Rectal smooth muscle tissue (tissue), 1 donor: ENCODE results near the gene APCDD1.

Experiments
- H3K27ac ChIP-seq: one replicate; pipeline ENCODE4 v1.7.0; 2013; ENCODE audit warnings: low read depth, low read length, inconsistent platforms
- H3K27me3 ChIP-seq: one replicate; pipeline ENCODE4 v1.7.0; 2013; ENCODE audit warnings: low read length; ENCODE audit not compliant: control insufficient read depth, insufficient read depth
- H3K36me3 ChIP-seq: one replicate; pipeline ENCODE4 v1.7.0; 2013; ENCODE audit warnings: low read length; ENCODE audit not compliant: control insufficient read depth, insufficient read depth
- H3K4me1 ChIP-seq: one replicate; pipeline ENCODE4 v1.7.0; 2013; ENCODE audit warnings: low read length; ENCODE audit not compliant: control insufficient read depth, insufficient read depth
- H3K4me3 ChIP-seq: one replicate; pipeline ENCODE4 v1.7.0; 2013; ENCODE audit warnings: low read length
- H3K9ac ChIP-seq: one replicate; pipeline ENCODE4 v1.7.0; 2013; ENCODE audit warnings: low read length

APCDD1 gene

DNA sequence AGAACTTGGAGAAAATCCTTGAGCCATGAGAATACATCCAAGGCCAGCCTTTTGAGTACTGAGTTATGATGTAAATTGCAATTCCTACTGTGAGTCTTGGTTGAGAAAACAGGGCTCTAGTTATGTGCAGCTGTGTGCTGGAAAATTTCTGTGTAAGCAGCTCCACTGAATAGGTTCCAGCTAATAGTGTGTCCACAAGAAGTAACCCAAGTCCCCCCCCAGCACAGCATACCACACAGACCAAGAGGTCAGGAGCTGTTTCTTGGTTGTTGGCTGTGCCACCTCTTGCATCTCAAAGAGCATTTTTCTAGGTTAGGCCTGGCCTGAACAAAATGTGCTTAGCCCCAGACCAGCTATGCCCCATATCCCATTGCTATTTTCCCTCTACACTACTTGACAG, 36.8 kb upstream of the APCDD1 start:
- Histone ChIP-seq H3K4me1 (no peaks in the 10 kb centered on the region), H3K36me3 (no peaks in the 10 kb centered on the region), H3K27ac (no peak overlapping the region), H3K9ac (no peak overlapping the region), H3K27me3 (no peaks in the 10 kb centered on the region), H3K4me3 (no peak overlapping the region)

DNA sequence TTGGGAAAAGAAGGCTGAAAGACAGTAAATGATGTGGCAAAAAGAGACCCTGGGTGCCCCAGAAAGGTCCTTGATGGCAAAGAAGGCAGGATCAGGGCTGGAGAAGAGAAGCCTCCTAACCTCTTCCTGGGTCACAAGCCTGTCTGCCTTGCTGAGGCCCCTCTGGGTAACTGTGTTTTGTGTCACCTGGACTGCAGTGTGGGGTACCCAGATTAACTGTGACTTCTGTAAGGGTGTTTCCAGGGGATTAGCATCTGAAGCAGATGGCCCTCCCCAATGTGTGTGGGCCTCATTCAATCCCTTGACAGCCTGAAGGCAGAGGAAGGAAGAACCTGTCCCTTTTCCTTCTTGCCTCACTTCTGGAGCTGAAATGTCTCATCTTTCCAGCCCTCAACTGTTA, 35.6 kb upstream of the APCDD1 start:
- H3K27ac ChIP-seq, result no peak overlapping the region
- H3K4me3 ChIP-seq, result no peak overlapping the region
- H3K36me3 ChIP-seq, result no peaks in the 10 kb centered on the region
- H3K27me3 ChIP-seq, result no peaks in the 10 kb centered on the region
- no peak overlapping the region for H3K9ac ChIP-seq
- no peaks in the 10 kb centered on the region for H3K4me1 ChIP-seq

DNA sequence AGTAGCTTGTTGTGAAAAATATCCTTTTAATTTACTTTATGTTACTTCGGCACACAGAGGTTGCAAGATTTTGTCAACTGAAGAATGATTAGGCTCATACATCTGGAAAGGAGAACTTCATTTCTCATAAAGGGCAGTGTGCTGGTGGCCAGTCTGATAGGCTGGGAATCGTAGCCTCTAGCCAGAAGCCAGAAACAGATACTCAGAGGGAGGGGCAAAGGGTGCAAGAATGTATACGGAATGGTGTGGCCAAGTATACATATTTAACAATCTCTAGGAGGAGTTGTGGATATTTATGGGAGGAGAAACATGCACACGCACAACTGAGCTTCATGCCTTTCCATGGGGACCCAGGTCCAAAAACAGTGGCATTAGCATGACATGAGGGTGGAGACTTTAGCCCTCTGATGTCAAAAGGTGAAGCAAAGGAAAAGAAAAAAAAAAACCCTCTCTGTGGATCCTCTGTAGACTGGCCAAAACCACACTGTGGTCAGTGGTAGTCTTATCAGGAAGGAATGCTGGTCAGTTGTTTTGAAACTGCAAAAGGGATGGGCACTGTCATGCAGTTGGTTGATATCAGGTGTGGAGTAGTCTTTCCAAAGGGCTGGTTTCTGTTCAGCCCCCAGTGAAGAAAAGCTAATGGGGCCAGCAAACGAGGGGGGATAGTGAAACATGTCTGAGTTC, 34.9 kb upstream of the APCDD1 start:
- H3K4me3 ChIP-seq, result no peak overlapping the region
- no peak overlapping the region for H3K27ac ChIP-seq
- no peaks in the 10 kb centered on the region for H3K36me3 ChIP-seq
- no peaks in the 10 kb centered on the region for H3K4me1 ChIP-seq
- no peak overlapping the region for H3K9ac ChIP-seq
- no peaks in the 10 kb centered on the region for H3K27me3 ChIP-seq

DNA sequence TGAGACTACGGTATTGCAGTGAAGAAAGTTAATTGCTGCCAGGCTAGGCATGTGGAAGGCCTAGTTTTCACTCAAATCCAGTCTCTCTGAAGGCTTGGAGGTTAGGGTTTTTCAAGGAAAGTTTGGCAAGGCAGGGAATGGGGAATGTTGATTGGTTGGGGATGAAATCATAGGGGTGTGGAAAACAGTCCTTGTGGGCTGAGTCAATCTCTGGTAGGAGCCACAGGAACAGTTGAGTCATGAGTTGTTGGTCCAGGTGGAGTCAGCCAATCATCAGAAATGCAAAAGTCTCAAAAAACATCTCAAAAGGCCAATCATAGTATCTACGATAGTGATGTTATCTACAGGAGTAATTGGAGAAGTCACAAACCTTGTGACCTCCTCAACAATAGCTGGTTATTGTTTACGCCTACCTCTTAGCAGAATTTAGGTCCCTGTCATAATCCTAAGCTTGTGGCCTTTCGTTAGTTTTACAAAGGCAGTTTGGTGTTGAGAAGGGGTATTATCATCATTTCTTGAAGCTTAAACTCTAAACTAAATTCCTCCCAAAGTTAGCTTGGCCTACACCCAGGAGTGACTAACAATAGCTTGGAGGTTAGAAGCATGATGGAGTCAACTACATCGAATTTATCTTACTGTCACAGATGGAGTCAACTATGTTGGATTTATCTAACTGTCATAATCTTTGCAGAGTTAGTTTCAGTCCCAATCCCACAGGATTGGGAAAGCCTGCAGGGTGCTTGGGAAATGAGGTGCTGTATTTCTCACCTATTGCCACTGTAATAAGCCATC, 33.7 kb upstream of the APCDD1 start:
- no peak overlapping the region for H3K9ac ChIP-seq
- H3K4me1 ChIP-seq, result no peaks in the 10 kb centered on the region
- no peaks in the 10 kb centered on the region for H3K27me3 ChIP-seq
- no peaks in the 10 kb centered on the region for H3K36me3 ChIP-seq
- H3K4me3 ChIP-seq, result no peak overlapping the region
- H3K27ac ChIP-seq, result no peak overlapping the region

DNA sequence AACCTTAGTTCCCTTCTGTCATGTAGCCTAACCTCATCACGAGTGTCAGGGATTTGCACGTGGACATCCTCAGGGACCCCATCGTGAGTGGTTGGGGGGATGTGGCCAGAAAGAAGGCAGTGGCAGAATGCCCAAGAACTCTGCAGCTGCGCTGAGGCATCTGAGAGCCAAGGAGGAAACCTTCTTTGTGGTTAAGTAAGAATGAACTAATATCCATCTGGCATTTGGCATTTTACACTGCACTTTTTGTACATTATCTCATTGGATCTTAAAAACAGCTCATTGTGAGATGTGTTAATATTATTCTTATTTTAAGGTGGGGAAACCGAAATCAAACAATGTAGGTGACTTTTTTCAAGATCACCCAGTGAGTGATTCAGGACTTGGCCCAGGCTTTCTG, 32.6 kb upstream of the APCDD1 start:
- no peaks in the 10 kb centered on the region for H3K27me3 ChIP-seq
- no peaks in the 10 kb centered on the region for H3K36me3 ChIP-seq
- H3K27ac ChIP-seq, result no peak overlapping the region
- no peaks in the 10 kb centered on the region for H3K4me1 ChIP-seq
- no peak overlapping the region for H3K4me3 ChIP-seq
- no peak overlapping the region for H3K9ac ChIP-seq

DNA sequence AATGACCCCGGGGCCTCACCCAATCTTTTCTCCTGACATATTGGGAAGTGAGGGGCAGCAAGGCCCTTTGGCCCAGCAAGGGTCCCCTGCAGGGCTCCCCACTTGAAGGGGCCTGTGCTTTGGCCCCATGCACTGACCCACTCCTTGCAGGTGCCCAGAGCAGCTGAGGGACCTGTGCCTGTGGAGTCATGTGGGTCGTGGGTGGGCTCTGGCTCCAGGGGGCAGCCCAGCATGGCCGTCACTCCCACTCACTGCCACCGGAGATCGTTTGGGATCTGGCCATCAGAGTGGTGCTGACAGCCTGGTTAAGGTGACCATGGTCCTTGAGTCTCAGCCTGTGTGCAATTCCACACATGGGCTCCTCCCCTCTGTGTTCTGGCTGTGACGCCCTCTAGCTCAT, 31.7 kb upstream of the APCDD1 start:
- Histone ChIP-seq H3K9ac (no peak overlapping the region), H3K27ac (no peak overlapping the region), H3K4me1 (no peaks in the 10 kb centered on the region), H3K27me3 (no peaks in the 10 kb centered on the region), H3K4me3 (no peak overlapping the region), H3K36me3 (no peaks in the 10 kb centered on the region)

DNA sequence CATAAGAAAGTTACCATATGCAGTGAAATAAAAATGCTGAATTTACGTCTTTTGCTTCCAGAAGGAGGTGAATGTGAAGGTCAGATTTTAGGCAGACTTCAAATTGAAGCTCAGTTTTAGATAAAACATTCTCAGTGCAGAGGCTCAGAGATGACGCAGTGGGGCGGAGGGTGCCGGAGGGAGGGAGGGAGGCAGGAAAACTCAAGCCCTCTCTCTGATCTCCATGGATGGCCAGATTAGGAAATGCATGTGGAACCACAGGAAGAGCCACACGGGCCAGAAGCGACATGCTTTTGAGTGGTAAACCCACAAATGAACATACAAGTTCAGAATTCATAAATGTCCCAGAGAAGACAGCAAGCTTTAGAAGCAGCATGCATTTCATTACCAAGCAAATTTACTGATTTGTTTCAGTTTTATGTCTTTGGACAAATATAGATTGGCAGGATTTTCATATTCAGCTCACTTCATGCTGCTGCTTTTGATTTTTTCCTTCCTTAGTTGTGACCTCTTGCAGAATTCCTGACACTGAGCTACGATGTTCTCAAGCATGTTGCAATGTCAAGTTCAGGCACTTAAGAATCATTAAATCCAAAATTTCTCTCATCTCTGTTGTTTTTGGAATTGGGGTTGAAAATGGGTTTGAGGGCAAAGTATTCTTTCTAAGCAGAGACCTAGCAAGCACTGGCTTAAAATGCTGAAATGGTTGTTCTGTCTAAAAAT, 29.7 kb upstream of the APCDD1 start:
- Histone ChIP-seq H3K36me3 (no peaks in the 10 kb centered on the region), H3K4me1 (no peaks in the 10 kb centered on the region), H3K4me3 (no peak overlapping the region), H3K27me3 (no peaks in the 10 kb centered on the region), H3K9ac (no peak overlapping the region), H3K27ac (no peak overlapping the region)

DNA sequence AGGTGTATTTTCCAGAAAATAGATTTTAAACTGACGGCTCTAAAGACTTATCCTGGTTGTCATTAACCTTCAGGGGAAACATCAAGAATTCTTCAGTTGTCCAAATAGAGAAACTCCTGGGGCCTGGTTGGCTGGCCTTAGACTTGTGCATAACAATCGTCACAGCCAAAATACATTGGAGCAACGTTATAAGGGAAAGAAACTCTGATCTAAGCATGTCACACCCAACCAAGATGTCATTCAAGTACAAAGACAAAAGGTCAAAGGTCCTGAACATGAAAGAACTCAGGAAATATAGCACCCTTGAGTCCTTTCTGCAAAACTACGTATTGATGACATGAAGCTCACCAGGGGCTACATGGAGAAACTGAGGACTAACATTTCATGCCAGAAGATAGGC, 23.8 kb upstream of the APCDD1 start:
- Histone ChIP-seq H3K27ac (no peak overlapping the region), H3K9ac (no peak overlapping the region), H3K27me3 (no peaks in the 10 kb centered on the region), H3K4me1 (no peaks in the 10 kb centered on the region), H3K4me3 (no peak overlapping the region), H3K36me3 (no peaks in the 10 kb centered on the region)

DNA sequence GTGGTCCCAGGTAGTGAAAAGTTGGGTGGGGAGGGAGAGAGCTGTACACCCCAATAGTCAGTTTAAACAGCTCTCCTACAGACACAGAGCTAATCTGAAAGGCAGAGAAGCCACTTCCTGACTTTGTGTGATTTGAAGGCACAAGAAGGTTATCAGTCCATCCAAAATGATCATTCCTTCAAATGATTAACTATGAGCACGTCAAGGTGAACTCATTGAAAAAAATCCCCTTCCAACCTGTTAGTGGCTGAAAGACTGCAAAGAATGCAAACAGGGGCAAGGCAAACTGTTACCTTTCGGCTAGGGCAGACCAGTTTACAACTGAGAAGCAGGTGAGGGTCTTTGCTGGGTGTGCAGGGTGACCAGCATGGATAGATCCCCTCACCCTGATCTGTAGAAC, 22.8 kb upstream of the APCDD1 start:
- H3K9ac ChIP-seq, result no peak overlapping the region
- no peak overlapping the region for H3K4me3 ChIP-seq
- no peaks in the 10 kb centered on the region for H3K4me1 ChIP-seq
- H3K27me3 ChIP-seq, result no peaks in the 10 kb centered on the region
- H3K36me3 ChIP-seq, result no peaks in the 10 kb centered on the region
- H3K27ac ChIP-seq, result no peak overlapping the region

DNA sequence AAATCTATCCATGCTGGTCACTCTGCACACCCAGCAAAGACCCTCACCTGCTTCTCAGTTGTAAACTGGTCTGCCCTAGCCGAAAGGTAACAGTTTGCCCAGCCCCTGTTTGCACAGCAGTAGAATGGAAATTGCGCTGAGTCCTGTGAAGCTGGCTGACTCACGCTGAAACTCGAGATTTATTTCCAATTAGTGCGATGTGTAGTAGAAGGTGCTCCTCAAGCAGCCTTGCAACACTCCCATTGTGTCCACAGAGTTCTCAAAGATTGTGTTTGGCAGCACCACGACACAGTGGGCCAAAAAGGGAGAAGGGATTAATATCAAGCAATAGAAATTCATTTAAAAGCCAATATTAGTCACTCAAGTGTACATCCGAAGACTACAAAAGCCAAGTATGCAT, 21.7 kb upstream of the APCDD1 start:
- Histone ChIP-seq H3K4me1 (no peaks in the 10 kb centered on the region), H3K4me3 (no peak overlapping the region), H3K27ac (no peak overlapping the region), H3K27me3 (no peaks in the 10 kb centered on the region), H3K36me3 (no peaks in the 10 kb centered on the region), H3K9ac (no peak overlapping the region)

DNA sequence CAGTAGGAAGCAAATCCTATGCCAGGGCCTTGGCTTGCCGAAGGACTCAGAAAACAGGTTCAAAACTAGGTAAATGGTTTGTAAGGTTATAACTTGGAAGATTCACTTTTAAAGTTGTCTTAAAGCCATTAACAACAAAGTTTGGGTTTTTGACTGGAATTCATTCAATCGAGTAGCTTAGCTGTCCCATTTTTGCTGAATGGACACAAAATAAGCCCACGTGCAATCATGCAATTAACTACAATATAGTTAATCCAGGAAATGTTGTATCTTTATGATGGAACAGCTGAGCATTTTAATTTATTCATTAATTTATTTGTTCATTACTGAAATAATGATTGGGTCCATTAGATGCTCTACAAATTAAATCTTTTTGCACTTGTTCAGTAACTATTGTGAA, 18.3 kb upstream of the APCDD1 start:
- no peak overlapping the region for H3K27ac ChIP-seq
- no peaks in the 10 kb centered on the region for H3K27me3 ChIP-seq
- no peaks in the 10 kb centered on the region for H3K36me3 ChIP-seq
- no peak overlapping the region for H3K4me3 ChIP-seq
- H3K4me1 ChIP-seq, result no peaks in the 10 kb centered on the region
- no peak overlapping the region for H3K9ac ChIP-seq

DNA sequence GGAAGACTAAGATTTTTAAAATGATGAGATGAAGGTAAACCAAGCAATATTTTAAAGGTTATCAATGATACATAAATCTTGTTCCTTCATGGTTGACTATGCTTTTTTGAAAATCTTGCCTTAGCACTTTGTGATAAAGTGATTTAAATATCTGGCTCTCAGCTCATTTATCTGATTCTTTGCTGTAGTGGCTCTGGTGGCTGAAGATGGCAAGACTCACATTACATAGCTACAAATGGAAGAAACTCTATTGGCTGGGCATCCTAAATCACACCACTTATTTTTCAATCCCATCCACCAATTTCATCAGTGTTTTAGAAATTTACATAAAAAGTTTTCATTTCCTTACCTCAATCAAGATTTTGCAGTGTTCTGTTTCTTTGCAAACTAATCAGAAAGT, 16.6 kb upstream of the APCDD1 start:
- no peak overlapping the region for H3K9ac ChIP-seq
- no peak overlapping the region for H3K27ac ChIP-seq
- H3K36me3 ChIP-seq, result no peaks in the 10 kb centered on the region

More for the DNA sequence above, 16.6 kb upstream of the APCDD1 start:
- peaks cover 3% of the 10 kb centered on the region for H3K27me3 ChIP-seq
- no peak overlapping the region for H3K4me3 ChIP-seq
- H3K4me1 ChIP-seq, result no peaks in the 10 kb centered on the region
